GM21526 (cell line): ENCODE results near the gene ACSL1.

Experiments
- ATAC-seq: cut with Tn5 transposase; IDR thresholded peaks from one replicate; pipeline ENCODE4 v1.9.1; 2021; ENCODE audit warnings: moderate library complexity; ENCODE audit not compliant: unreplicated experiment, low FRiP score

The ACSL1 gene

GRCh38 chr4:184732126-184732525 lies 93.6 kb downstream of the ACSL1 start:
- ATAC-seq: no peak

GRCh38 chr4:184731056-184731455 lies 94.7 kb downstream of the ACSL1 start:
- no peak for ATAC-seq

GRCh38 chr4:184729946-184730345 lies 95.8 kb downstream of the ACSL1 start:
- no peak for ATAC-seq

- ATAC-seq: no peak
These were observed 96.9 kb downstream of the ACSL1 start for GRCh38 chr4:184728858-184729257.

GRCh38 chr4:184727430-184727829 lies 98.3 kb downstream of the ACSL1 start:
- no peak for ATAC-seq

GRCh38 chr4:184722798-184723197 lies 103.0 kb downstream of the ACSL1 start:
- no peak for ATAC-seq

- ATAC-seq: no peak
These were observed 104.5 kb downstream of the ACSL1 start for GRCh38 chr4:184721254-184721653.

- no peak for ATAC-seq
These were observed 106.4 kb downstream of the ACSL1 start for GRCh38 chr4:184719407-184719806.

- ATAC-seq: no peak
These were observed 110.2 kb downstream of the ACSL1 start for GRCh38 chr4:184715526-184715925.

- ATAC-seq: no peak
These were observed 111.9 kb downstream of the ACSL1 start for GRCh38 chr4:184713887-184714286.

GRCh38 chr4:184712322-184712721 lies 113.4 kb downstream of the ACSL1 start:
- no peak for ATAC-seq

GRCh38 chr4:184706453-184706852 lies 119.3 kb downstream of the ACSL1 start:
- no peak for ATAC-seq

- ATAC-seq: no peak
These were observed 120.1 kb downstream of the ACSL1 start for GRCh38 chr4:184705692-184706091.
